LHCN-M2 (cell line): ENCODE results near the gene MAL. TPM values are rescaled to one million over a fixed set of nuclear protein-coding genes. Genes with fewer than 3 reads are reported as not detected.

Experiments
- DNase-seq: peaks from one replicate; pipeline ENCODE4 v3.0.0-alpha.2; 2012; ENCODE audit warnings: low read depth
- total RNA-seq: library from RNA; depleted of rRNA; stranded (reverse); fragments of >200 nt; gene quantifications from 2 replicates; pipeline ENCODE4 v1.2.3, GENCODE V29; 2014

The MAL gene
- total RNA-seq, 1 experiment from 2014 or later, result not detected

- DNase-seq, result no peak
Observed at GRCh38 chr2:94996305-94997100, 29.0 kb upstream of the MAL start.

- no peak for DNase-seq
Observed at GRCh38 chr2:94997981-94998930, 27.3 kb upstream of the MAL start.

- no peak for DNase-seq
Observed at GRCh38 chr2:94999431-94999883, 26.1 kb upstream of the MAL start.

GRCh38 chr2:95001051-95001562, 24.4 kb upstream of the MAL start:
- DNase-seq, result no peak

- DNase-seq, result no peak
Observed at GRCh38 chr2:95001701-95002100, 23.8 kb upstream of the MAL start.

- no peak for DNase-seq
Observed at GRCh38 chr2:95002498-95002897, 23.0 kb upstream of the MAL start.

- DNase-seq, result no peak
Observed at GRCh38 chr2:95004287-95004686, 21.2 kb upstream of the MAL start.

GRCh38 chr2:95004711-95005110, 20.8 kb upstream of the MAL start:
- DNase-seq, result no peak

- no peak for DNase-seq
Observed at GRCh38 chr2:95005726-95006125, 19.8 kb upstream of the MAL start.

- DNase-seq, result no peak
Observed at GRCh38 chr2:95006588-95006987, 18.9 kb upstream of the MAL start.

GRCh38 chr2:95007031-95007609, 18.4 kb upstream of the MAL start:
- DNase-seq, result no peak

- no peak for DNase-seq
Observed at GRCh38 chr2:95007822-95008221, 17.7 kb upstream of the MAL start.

- no peak for DNase-seq
Observed at GRCh38 chr2:95008306-95008705, 17.2 kb upstream of the MAL start.

- DNase-seq, result no peak
Observed at GRCh38 chr2:95008996-95009395, 16.5 kb upstream of the MAL start.

- DNase-seq, result no peak
Observed at GRCh38 chr2:95009412-95009811, 16.1 kb upstream of the MAL start.

- DNase-seq, result no peak
Observed at GRCh38 chr2:95010126-95010525, 15.4 kb upstream of the MAL start.

- no peak for DNase-seq
Observed at GRCh38 chr2:95010718-95011117, 14.8 kb upstream of the MAL start.

GRCh38 chr2:95012881-95013550, 12.5 kb upstream of the MAL start:
- DNase-seq, result no peak

- no peak for DNase-seq
Observed at GRCh38 chr2:95013726-95014125, 11.8 kb upstream of the MAL start.

- no peak for DNase-seq
Observed at GRCh38 chr2:95014126-95014708, 11.3 kb upstream of the MAL start.
